Gastroesophageal sphincter (tissue), 3 donors: Measurements from ENCODE around the gene E2F3.

Experiments used
- CTCF ChIP-seq, 4 experiments: fragments of 200-600 bp in 2 of 4; fragments of 450-650 bp in 2 of 4; sonication (generic) in 1 of 4; IDR thresholded peaks; one replicate each; pipeline ENCODE4 v1.5.1; 2017 to 2019; ENCODE audit warnings: antibody characterized with exemption in 4 of 4, mild to moderate bottlenecking in 2 of 4, moderate library complexity in 2 of 4
- EP300 ChIP-seq: sonication (generic); formaldehyde crosslinking; IDR thresholded peaks from one replicate; pipeline ENCODE4 v1.6.1; 2017; ENCODE audit warnings: antibody characterized with exemption, mild to moderate bottlenecking
- POLR2A ChIP-seq, 2 donors: fragments of 450-650 bp; IDR thresholded peaks; one replicate each; pipeline ENCODE4 v1.6.1; 2017; ENCODE audit warnings: antibody characterized with exemption in 2 of 2, mild to moderate bottlenecking in 2 of 2, moderate library complexity in 1 of 2
- POLR2AphosphoS5 ChIP-seq: sonication (generic); formaldehyde crosslinking; IDR thresholded peaks from one replicate; pipeline ENCODE4 v1.6.1; 2017; ENCODE audit warnings: antibody characterized with exemption

DNA sequence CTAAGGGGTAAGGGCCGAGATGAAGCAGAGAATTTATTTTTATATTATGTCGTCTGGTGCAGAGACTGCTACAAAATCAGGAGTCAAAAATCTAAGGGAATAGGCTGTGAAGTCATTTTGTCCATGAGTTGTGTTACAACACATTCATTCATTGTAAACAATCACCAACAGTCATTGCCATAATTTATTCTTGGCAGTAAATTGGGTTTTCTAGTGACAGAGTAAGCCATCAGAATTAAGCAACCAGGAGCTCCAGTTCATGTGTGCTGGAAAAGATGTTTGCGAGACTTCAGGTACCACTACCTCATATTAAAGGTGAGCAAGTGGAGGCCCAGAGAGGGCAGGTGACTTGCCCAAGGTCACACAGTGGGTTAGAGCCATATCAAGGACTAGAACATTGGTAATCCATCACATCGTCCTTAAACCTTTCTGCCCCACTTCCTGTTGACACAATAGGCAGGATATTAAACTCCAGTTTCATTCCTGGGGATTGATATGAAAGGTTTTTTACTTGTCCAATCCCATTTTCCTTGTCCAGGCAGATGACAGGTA, 46.0 kb downstream of the E2F3 start:
- TF ChIP-seq CTCF (IDR thresholded peaks at IDR 0.05), result no peak
- no peak for TF ChIP-seq POLR2A (IDR thresholded peaks at IDR 0.05)
- TF ChIP-seq POLR2AphosphoS5, result no peak
- no peak for TF ChIP-seq EP300
